ENCODE measurements around the gene PXK.
"Not testable (repeated sequence)": the region's sequence is repeated elsewhere in the genome, so short reads cannot be mapped to it uniquely, and the experiment has no call there.

PXK gene

GRCh38 chr3:58323529-58324390, 8.9 kb upstream of the PXK start:
- no peak for DNase-seq (ENCODE audit: low read depth in 2 of 2)

- DNase-seq (ENCODE audit: low read depth in 2 of 2): no peak
Observed at GRCh38 chr3:58324391-58325390, 8.0 kb upstream of the PXK start.

- no peak for DNase-seq (ENCODE audit: low read depth in 2 of 2)
Observed at GRCh38 chr3:58325525-58325992, 7.1 kb upstream of the PXK start.

GRCh38 chr3:58326267-58326900, 6.3 kb upstream of the PXK start:
- no peak for DNase-seq (ENCODE audit: low read depth in 2 of 2)

- DNase-seq (ENCODE audit: low read depth in 2 of 2): no peak
Observed at GRCh38 chr3:58329150-58329921, 3.4 kb upstream of the PXK start.

DNA sequence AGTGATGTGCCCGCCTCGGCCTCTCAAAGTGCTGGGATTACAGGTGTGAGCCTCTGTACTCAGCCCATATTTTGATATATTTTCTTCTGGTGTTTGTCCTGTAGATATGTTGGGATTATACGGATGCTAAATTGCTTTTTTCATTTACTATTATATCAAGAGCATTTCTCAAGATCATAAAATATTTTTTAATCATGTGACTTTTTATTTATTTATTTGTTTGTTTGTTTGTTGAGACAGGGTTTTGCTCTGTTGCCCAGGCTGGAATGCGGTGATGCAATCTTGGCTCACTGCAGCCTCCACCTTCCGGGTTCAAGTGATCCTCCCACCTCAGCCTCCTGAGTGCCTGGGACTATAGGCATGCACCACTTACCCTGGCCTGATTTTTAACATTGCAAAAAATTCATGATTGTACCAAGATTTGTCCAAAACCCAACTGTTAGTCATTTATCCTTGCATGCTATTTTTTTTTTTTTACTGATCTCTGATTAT, 2.7 kb upstream of the PXK start:
- no peak for DNase-seq (ENCODE audit: low read depth in 2 of 2)

GRCh38 chr3:58331593-58332152, 1.0 kb upstream of the PXK start:
- no peak for DNase-seq (ENCODE audit: low read depth in 2 of 2)

DNA sequence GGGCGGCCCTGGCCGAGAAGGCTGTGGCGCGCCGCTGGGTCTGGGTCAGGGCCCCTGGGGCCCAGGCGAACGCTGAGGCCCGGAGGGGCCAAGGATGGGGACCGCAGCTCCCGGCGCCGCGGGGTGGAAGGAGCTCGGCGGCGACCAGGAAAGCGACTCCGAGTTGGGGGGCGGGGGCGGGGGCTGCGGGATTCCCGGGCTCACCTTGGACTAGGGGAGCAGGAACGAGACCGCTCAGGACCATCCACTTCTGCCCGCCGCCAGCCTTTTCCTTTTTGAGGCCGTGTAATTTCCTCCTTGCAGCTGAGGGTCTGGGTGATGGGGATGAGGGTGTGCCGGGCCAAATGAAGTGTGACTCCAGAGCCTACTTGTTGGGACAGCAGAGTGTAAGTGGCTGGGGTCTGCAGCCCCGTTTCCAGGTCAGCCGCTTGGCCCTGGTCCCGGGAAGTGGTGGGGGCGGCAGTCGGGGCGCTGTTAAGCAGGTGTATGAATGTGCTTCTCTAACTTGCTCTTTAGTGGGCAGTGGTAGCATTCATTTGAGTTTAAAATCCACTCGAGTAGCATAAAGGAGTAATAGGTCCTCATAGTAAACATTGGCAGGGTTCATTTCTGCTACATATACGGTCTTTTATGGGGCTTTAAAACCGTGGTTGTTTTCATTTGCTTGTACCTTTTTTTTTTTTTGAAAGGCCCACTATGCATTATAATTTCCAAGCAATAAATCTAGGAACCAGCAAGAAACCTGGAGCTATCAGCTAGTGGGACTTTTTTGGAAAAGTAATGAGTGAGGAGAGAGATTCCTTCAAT, 717 bp downstream of the PXK start:
- no peak for DNase-seq (ENCODE audit: low read depth in 2 of 2)

- no peak for DNase-seq (ENCODE audit: low read depth in 2 of 2)
Observed at GRCh38 chr3:58334013-58334321, 1.3 kb downstream of the PXK start.

GRCh38 chr3:58334506-58334884, 1.8 kb downstream of the PXK start:
- no peak for DNase-seq (ENCODE audit: low read depth in 2 of 2)

- no peak for DNase-seq (ENCODE audit: low read depth in 2 of 2)
Observed at GRCh38 chr3:58335652-58335947, 2.9 kb downstream of the PXK start.

DNA sequence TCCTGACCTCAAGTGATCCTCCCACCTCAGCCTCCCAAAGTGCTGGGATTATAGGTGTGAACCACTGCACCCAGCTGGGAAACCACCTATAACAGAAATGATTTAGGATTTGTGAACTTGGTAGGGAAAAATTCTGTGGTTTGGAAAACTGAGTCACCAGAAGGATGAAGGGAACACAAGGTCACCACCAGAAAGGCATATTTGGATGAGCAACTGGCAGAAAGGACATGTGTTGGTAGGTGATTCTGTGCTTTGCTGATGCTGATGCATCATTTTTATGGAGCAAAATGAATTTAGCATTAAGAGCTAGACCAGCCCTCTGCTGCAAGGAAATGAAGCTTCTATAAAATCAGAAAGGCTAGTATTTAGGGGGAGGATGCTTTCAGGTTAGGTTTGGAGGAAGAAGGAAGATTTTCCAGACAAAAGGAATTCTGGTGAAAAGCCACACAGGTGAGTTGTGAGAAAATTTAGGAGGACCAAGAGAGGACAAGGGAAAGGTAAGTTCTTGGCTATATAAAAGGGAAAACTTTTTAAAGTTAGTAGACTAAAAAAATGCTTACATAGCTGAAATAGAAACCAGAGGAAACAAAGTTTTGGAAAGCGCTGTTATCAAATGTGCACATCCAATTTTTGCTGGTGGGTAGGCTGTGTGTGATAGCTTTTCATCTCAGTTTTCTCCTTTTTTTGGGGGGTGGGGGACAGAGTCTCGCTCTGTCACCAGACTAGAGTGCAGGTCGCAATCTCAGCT, 3.6 kb downstream of the PXK start:
- DNase-seq (ENCODE audit: low read depth in 2 of 2): no peak

DNA sequence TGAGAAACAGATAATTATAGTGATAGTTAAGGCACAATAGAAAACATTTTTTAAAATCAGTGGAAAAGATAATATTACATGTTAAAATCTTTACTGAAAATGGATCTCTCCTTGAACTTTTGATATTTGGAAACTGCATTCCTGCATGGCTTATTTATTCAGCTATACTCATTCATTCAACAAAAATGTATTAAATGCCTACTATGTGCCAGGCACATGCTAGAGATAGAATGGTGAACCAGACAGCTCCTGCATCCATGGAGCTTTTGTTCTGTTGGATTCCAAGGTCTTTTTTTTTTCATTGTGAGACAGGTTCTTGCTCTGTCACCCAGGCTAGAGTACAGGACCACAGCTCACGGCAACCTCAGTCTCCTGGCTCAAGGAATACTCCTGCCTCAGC, 4.5 kb downstream of the PXK start:
- no peak for DNase-seq (ENCODE audit: low read depth in 2 of 2)

DNA sequence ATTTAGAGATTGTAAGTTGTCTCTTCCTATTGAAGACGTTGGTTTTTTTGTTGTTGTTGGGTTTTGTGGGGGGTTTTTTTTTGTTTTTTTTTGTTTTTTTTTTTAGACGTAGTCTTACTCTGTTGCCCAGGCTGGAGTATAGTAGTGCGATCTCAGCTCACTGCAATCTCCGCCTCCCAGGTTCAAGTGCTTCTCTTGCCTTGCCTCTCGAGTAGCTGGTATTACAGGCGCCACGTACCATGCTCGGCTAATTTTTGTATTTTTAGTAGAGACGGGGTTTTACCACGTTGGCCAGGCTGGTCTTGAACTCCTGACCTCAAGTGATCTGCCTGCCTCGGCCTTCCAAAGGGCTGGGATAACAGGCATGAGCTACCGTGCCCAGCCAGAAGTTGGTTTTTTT, 6.5 kb downstream of the PXK start:
- DNase-seq (ENCODE audit: low read depth in 2 of 2): not testable (repeated sequence)

DNA sequence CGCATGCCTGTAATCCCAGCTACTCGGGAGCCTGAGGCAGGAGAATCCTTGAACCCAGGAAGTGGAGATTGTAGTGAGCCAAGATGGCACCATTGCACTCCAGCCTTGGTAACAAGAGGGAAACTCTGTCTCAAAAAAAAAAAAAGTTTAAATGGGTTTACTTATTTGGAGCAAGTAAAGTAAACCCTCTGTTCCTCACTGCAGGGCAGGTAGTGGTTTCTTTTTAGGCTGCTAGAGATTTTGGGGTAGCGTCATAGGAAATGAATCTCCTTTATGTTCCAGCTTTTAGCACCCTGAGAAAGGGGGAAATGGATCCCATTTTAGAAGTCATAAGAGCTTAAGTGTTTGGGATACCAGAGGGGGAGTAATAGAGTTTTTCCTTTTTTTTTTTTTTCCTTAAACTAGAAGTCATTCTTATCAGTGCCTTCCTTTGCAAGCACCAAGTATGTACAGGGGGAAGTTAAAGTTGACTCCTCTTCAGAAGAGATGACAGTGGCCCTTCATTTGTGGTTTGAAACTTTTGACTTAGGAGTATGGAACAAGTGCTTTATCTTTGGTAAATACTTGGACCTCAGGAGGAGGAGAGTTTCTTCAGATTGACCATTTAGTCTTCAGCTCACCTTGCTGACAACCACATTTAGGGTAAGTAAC, 8.0 kb downstream of the PXK start:
- no peak for DNase-seq (ENCODE audit: low read depth in 2 of 2)

GRCh38 chr3:58341376-58341775, 8.7 kb downstream of the PXK start:
- no peak for DNase-seq (ENCODE audit: low read depth in 2 of 2)

DNA sequence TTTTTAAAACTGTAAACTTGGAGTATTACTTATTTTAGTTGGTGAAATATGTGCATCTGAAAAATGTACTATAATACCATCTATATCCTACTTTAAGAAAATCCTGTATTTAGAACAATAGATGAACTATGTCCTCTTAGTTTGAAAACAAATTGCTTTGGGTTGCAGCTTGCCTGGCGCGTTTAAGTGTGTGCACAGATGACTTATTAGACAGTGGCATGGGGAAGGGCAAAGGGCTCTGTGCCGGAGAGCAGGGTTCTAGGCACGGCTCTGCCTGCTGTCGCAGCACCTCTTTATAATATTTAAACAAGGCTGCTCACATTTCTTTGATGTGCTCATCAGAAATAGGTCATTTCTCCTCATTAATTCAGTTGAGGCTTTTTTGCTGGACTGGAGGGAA, 10.0 kb downstream of the PXK start:
- no peak for DNase-seq (ENCODE audit: low read depth in 2 of 2)

- no peak for DNase-seq (ENCODE audit: low read depth in 2 of 2)
Observed at GRCh38 chr3:58345457-58345856, 12.8 kb downstream of the PXK start.

DNA sequence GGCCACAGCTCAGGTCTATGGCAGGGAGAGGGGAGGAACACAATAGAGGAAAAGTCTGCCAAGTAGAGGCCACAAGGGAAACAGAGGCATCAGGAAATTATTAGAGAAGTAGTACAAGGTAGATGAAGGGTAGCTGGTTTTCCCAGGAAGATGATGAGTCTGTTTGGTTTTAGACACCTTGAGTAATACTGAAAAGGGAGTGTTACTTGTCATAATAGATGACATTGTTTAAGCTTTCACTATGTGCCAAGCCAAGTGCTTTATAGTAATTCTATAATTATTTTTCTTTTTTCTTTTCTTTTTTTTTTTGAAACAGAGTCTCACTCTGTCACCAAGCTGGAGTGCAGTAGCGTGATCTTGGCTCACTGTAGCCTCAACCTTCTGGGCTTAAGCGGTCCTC, 13.7 kb downstream of the PXK start:
- DNase-seq (ENCODE audit: low read depth in 2 of 2): no peak

Measured in stimulated activated CD4-positive, alpha-beta T cell treated with anti-CD3 and anti-CD28 coated beads, Interleukin-12 subunit alpha, Interleukin-12 subunit beta, amount 100 ng/mL, for 24 hours (primary cell).